HL-60/S4 treated with phorbol 12-myristate 13-acetate at 8.2 ng/mL for 4 days and 3 days (cell line): ENCODE data around the gene ALG12.

Experiments
- in situ Hi-C: fragments of 300-500 bp; cut with MboI; formaldehyde crosslinking; loops from 2 replicates; pipeline ENCODE4 v1.15.0; 2022; ENCODE audit warnings: low sequenced_read_pairs

ALG12 gene

GRCh38 chr22:49934160-49934890 lies 16.1 kb upstream of the ALG12 start:
- in situ Hi-C loops = loop anchor here (10.0 to 25.0 kb wide), 2 partner anchors 100 to 278 kb away; partner anchors contain the start of gene SELENOO

- in situ Hi-C loops = loop anchor here (10.0 to 25.0 kb wide), 2 partner anchors 101 to 279 kb away; partner anchors contain the start of gene SELENOO
These were observed 15.3 kb upstream of the ALG12 start for GRCh38 chr22:49933236-49934159.

GRCh38 chr22:49930596-49931412 lies 12.6 kb upstream of the ALG12 start:
- in situ Hi-C loops = loop anchor here (10.0 to 25.0 kb wide), 2 partner anchors 104 to 281 kb away; partner anchors contain the start of gene SELENOO

- in situ Hi-C loops = loop anchor here (10.0 to 25.0 kb wide), 2 partner anchors 105 to 282 kb away; partner anchors contain the start of gene SELENOO
These were observed 11.8 kb upstream of the ALG12 start for GRCh38 chr22:49929994-49930575.

GRCh38 chr22:49929211-49929979 lies 11.2 kb upstream of the ALG12 start:
- in situ Hi-C loops = loop anchor here (25.0 kb wide), 1 partner anchor 283 kb away; the partner anchor contains the start of gene SELENOO

- in situ Hi-C loops = loop anchor here (25.0 kb wide), 1 partner anchor 284 kb away; the partner anchor contains the start of gene SELENOO
These were observed 10.4 kb upstream of the ALG12 start for GRCh38 chr22:49928555-49929210.

GRCh38 chr22:49928185-49928495 lies 9.9 kb upstream of the ALG12 start:
- in situ Hi-C loops = loop anchor here (25.0 kb wide), 1 partner anchor 284 kb away; the partner anchor contains the start of gene SELENOO

- in situ Hi-C loops = loop anchor here (25.0 kb wide), 1 partner anchor 285 kb away; the partner anchor contains the start of gene SELENOO
These were observed 9.4 kb upstream of the ALG12 start for GRCh38 chr22:49927483-49928184.

- in situ Hi-C loops = loop anchor here (25.0 kb wide), 1 partner anchor 285 kb away; the partner anchor contains the start of gene SELENOO
These were observed 8.7 kb upstream of the ALG12 start for GRCh38 chr22:49926916-49927315.

- in situ Hi-C loops = loop anchor here (25.0 kb wide), 1 partner anchor 287 kb away; the partner anchor contains the start of gene SELENOO
These were observed 7.4 kb upstream of the ALG12 start for GRCh38 chr22:49925525-49926128.

GRCh38 chr22:49924113-49924833 lies 6.0 kb upstream of the ALG12 start:
- in situ Hi-C loops = no loop called here

- in situ Hi-C loops = no loop called here
These were observed 5.2 kb upstream of the ALG12 start for GRCh38 chr22:49923445-49923844.

GRCh38 chr22:49922926-49923325 lies 4.7 kb upstream of the ALG12 start:
- in situ Hi-C loops = no loop called here

GRCh38 chr22:49922484-49922883 lies 4.2 kb upstream of the ALG12 start:
- in situ Hi-C loops = no loop called here

- in situ Hi-C loops = no loop called here
These were observed 3.5 kb upstream of the ALG12 start for GRCh38 chr22:49921508-49922278.

- in situ Hi-C loops = no loop called here
These were observed 2.6 kb upstream of the ALG12 start for GRCh38 chr22:49920859-49921258.
